HEK293 (cell line): Measurements from ENCODE around the gene NEUROD4.

Source experiments
- CTCF ChIP-seq: fragments of 450-650 bp; formaldehyde crosslinking; IDR thresholded peaks from 2 replicates; pipeline ENCODE4 v1.5.1; 2016; ENCODE audit warnings: missing biosample characterization, missing genetic modification characterization
- SALL2 ChIP-seq: fragments of 450-650 bp; formaldehyde crosslinking; IDR thresholded peaks from 2 replicates; pipeline ENCODE4 v1.5.0; 2017; ENCODE audit warnings: missing biosample characterization, mild to moderate bottlenecking, missing genetic modification characterization, borderline replicate concordance
- ZNF174 ChIP-seq: fragments of 450-650 bp; formaldehyde crosslinking; IDR thresholded peaks from 2 replicates; pipeline ENCODE4 v1.5.0; 2017; ENCODE audit warnings: missing biosample characterization, mild to moderate bottlenecking, missing genetic modification characterization
- ZNF274 ChIP-seq, 2 experiments: fragments of 200-500 bp in 1 of 2; fragments of 450-650 bp in 1 of 2; sonication (Bioruptor generic) in 1 of 2; formaldehyde crosslinking in 1 of 2; IDR thresholded peaks; 2 replicates each; pipeline versions ENCODE4 v1.5.1 to v1.6.1; 2014 to 2016; ENCODE audit warnings: borderline replicate concordance in 1 of 2, inconsistent platforms in 1 of 2, low read length in 1 of 2, missing biosample characterization in 1 of 2, missing genetic modification characterization in 1 of 2
- ZNF580 ChIP-seq: fragments of 450-650 bp; formaldehyde crosslinking; IDR thresholded peaks from 2 replicates; pipeline ENCODE4 v1.5.1; 2016; ENCODE audit warnings: missing biosample characterization, missing genetic modification characterization
- TF ChIP-seq, protein P1 (sequence below): fragments of 450-650 bp; formaldehyde crosslinking; IDR thresholded peaks from 2 replicates; pipeline ENCODE4 v1.5.1; 2016; ENCODE audit warnings: missing biosample characterization, missing genetic modification characterization

DNA sequence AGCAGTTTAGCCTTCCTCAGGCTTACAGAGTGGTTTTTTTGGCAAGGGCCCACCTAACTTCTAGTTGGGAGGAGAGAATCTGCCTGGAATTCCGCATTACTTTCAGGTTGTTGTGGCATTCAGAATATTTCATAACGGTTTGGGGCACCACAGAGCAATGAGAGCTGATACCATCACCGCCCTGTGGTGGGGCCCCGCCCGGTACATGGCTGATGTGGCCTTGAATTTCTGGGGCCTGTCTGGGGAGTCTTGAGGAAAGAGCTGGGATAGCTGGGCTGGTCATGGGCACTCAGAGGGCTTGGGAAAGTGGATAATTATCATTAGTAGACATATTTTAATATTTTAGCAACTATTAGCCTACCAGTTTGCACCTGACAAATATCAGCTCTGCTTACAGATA, 39.4 kb upstream of the NEUROD4 start:
- TF ChIP-seq SALL2 (tag by site-specific recombination) (no peak), ZNF274 (IDR thresholded peaks at IDR 0.05; ENCODE audit: low read length) (no peak), ZNF274 (tag by site-specific recombination; IDR thresholded peaks at IDR 0.05; ENCODE audit: borderline replicate concordance) (no peak), CTCF (tag by site-specific recombination) (no peak), ZNF580 (tag by site-specific recombination) (no peak), ZNF174 (tag by site-specific recombination) (no peak)
- TF ChIP-seq, protein P1, sequence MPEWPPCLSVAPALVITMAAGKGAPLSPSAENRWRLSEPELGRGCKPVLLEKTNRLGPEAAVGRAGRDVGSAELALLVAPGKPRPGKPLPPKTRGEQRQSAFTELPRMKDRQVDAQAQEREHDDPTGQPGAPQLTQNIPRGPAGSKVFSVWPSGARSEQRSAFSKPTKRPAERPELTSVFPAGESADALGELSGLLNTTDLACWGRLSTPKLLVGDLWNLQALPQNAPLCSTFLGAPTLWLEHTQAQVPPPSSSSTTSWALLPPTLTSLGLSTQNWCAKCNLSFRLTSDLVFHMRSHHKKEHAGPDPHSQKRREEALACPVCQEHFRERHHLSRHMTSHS (tag by site-specific recombination), result no peak
